ENCODE results near the gene VAV2.

DNA sequence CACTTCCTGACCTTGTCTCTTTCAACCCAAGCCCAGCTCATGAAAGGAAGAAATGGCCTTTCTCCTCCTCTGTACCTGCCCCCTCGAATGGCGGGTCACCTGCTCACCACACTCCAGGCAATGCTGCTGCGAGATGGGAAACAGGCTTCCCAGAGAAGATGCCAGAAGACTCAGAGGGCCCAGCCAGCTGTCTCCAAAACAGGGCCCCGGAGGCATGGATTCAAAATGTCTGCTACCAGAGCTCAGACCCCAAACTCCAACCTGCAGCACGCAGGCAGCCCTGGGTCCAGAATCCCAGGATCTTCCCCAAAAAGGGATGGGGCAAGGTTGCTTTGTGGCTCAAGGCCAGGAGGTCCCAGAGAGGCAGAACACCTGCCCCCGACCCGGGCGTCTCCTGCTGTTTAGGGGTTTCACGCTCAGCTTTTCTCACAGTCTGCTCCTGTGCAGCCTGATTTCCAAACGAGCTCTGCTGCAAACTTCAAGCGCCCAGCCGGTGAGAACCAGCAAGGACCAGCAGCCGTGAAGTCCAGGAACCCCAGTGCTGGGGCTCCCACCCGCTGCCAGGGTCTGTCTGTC lies 42.5 kb downstream of the VAV2 start:
- TF ChIP-seq, protein P1, sequence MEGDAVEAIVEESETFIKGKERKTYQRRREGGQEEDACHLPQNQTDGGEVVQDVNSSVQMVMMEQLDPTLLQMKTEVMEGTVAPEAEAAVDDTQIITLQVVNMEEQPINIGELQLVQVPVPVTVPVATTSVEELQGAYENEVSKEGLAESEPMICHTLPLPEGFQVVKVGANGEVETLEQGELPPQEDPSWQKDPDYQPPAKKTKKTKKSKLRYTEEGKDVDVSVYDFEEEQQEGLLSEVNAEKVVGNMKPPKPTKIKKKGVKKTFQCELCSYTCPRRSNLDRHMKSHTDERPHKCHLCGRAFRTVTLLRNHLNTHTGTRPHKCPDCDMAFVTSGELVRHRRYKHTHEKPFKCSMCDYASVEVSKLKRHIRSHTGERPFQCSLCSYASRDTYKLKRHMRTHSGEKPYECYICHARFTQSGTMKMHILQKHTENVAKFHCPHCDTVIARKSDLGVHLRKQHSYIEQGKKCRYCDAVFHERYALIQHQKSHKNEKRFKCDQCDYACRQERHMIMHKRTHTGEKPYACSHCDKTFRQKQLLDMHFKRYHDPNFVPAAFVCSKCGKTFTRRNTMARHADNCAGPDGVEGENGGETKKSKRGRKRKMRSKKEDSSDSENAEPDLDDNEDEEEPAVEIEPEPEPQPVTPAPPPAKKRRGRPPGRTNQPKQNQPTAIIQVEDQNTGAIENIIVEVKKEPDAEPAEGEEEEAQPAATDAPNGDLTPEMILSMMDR (IDR thresholded peaks at IDR 0.05; ENCODE audit: insufficient read depth, low read length, poor library complexity, severe bottlenecking) = no peak
- no peak for TF ChIP-seq EZH2phosphoT487 (conservative IDR thresholded peaks at IDR 0.05; ENCODE audit: low read length)
